Measurements from ENCODE around the gene KCNIP3.

Gene KCNIP3

GRCh38 chr2:95275151-95275515, 22.0 kb upstream of the KCNIP3 start:
- no peak for FAIRE-seq

GRCh38 chr2:95275601-95276243, 21.4 kb upstream of the KCNIP3 start:
- no peak for FAIRE-seq

GRCh38 chr2:95276244-95276887, 20.8 kb upstream of the KCNIP3 start:
- no peak for FAIRE-seq

DNA sequence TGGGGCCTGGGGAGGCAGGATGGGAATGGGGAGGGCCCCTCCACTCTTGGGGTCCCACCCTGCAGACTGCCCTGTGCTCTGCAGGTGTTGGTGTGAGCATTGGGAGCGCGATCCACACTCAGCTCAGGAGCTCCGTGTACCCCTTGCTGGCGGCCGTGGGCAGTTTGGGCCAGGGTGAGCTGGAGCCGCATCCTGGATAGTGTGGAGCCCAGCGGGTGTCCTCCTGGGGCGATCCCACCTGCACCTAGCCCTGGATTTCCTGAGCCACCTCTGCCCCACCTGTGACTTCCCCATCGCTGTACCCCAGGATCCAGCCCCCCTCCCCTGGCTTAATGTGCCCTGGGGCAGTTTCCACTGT, 20.3 kb upstream of the KCNIP3 start:
- no peak for FAIRE-seq

- FAIRE-seq = no peak
Measured at GRCh38 chr2:95277246-95277906, 19.8 kb upstream of the KCNIP3 start.

DNA sequence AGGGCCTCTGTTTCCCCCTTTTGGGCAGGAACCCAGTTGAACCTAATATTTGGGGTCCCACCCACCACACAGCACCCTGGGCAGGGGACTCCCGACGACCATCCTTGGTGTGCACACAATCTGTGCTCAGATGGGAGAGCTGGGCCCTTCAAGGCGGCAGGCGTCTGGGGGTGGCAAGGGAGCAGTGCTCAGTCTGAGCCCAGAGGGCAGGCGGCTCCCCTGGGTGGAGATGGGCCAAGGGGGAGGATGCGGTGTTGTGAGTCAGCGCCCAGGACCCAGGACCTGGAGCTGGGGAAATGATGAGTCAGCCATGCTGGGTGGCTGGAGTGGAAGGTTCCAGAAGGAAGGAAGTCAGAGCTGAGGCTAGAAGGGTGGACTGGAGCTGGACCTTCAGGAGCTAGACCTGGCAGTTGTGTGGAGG, 19.1 kb upstream of the KCNIP3 start:
- FAIRE-seq = no peak

DNA sequence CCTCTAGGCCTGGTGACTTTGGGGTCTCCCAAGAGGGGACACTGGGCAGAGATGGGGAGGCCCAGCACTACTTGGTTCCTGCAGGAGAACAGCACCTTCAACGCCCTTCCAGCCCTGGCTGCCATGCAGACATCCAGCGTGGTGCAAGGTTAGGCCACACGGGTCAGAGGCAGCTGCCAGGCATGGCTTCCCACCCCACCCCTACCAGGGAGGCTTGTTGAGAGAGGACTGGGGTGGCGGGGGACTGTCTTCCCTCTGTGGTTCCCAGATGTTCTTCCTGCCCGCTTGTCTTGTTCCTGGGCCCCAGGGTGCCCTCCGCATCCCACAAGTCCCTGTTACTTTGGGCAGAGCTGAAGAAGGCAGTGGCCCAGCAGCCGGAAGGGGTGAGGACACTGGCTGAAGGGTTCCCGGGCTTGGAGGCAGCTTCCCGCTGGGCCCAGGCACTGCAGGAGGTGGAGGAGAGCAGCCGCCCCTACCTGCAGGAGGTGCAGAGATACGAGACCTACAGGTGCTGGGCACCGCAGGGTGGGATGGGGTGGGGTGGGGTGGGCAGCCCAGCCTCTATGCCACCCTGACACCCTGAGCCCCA, 18.4 kb upstream of the KCNIP3 start:
- FAIRE-seq = no peak

DNA sequence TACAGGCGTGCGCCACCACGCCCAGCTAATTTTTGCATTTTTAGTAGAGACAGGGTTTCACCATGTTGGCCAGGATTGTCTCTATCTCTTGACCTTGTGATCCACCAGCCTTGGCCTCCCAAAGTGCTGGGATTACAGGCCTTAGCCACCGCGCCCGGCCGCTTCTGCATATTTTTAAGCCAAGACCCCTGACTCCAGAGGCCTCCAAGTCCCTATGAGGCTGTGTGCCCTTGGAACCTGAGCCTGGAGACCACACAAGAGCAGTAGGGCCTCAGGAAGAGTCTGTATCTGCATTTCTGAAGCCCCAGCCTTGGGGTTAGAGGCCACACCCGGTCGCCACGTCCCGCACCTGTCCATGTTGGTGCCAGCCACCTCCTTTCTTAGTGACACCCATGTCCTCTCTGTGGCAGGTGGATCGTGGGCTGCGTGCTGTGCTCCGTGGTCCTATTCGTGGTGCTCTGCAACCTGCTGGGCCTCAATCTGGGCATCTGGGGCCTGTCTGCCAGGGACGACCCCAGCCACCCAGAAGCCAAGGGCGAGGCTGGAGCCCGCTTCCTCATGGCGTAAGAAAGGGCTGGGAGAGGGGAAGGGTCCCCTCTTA, 17.6 kb upstream of the KCNIP3 start:
- FAIRE-seq = no peak

- FAIRE-seq = no peak
Measured at GRCh38 chr2:95281071-95281470, 16.1 kb upstream of the KCNIP3 start.

GRCh38 chr2:95281786-95282185, 15.4 kb upstream of the KCNIP3 start:
- FAIRE-seq = no peak

- no peak for FAIRE-seq
Measured at GRCh38 chr2:95282458-95282857, 14.7 kb upstream of the KCNIP3 start.

DNA sequence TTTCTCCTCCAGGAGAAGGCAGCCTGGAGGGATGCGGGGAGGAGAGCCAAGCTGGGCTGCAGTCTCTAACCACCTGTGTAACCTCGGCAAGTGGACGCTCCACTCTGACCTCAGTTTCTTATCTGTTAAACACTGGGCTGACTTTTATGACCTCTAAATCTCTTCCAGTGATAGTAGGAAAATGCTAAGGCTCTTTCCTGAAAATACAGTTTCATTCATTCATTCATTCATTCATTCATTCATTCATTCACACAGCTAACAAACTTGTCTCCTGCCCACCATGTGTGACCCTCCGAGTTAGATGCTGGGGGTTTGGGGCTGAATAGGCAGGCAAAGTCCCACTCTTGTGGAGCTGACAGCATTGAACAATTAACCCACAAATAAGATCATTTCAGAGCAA, 13.6 kb upstream of the KCNIP3 start:
- no peak for FAIRE-seq

- no peak for FAIRE-seq
Measured at GRCh38 chr2:95284886-95285541, 12.1 kb upstream of the KCNIP3 start.

DNA sequence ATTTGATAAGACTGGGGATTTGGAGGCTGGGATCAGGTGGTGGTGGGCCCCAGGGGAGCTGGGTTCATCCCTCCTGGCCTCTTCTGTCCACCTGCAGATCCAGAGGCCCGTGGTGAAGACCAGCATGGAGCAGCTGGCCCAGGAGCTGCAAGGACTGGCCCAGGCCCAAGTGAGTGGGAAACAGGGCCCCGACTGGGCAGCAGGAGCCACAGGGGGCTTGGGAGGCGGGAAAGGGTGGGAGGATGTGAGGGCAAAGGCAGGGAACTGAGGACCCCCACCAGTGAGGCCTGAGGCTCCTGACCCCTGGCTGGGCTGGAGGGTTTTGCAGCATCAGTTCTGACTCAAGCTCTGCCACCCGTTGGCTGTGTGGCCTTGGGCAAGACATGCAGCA, 11.6 kb upstream of the KCNIP3 start:
- FAIRE-seq = no peak

DNA sequence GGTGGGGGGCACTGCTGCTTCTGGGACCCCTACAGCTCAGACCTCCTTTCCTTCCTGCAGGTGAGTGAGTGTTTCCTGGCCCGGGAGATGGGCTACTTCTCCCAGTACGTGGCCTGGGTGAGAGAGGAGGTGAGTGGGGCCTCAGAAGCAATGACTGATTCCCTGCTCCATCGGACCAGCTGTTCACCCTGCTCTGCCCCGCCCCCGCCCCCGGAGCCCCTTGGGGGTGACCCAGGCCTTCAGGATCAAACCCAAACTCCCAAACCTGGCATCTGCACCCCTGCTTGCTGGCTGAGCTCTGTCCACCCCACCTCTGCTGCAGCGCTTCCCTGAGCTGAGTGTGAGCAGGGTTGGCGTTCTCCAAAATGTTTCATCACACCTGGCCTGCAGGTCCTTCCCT, 9.8 kb upstream of the KCNIP3 start:
- FAIRE-seq = no peak

GRCh38 chr2:95287806-95288205, 9.3 kb upstream of the KCNIP3 start:
- no peak for FAIRE-seq

DNA sequence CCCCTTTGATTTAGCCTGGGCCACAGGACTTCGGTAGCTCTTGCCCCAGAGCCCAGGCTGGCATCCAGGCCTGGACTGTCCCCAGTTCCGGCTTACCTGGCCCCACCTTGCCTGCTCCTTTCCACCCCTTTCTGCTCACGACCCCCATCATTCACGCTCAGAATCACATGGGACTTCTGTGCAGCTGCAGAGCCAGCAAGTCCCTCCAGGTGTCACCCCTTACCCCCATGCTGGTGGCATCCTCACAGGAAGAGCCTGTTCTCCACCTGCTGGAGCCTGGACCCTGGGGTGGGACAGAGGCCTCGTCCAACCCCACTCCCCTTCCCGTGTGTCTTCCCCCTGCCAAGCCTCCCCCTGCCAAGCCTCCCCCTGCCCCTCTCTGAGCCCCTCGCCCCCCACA, 7.9 kb upstream of the KCNIP3 start:
- no peak for FAIRE-seq

- no peak for FAIRE-seq
Measured at GRCh38 chr2:95291222-95291621, 5.9 kb upstream of the KCNIP3 start.

DNA sequence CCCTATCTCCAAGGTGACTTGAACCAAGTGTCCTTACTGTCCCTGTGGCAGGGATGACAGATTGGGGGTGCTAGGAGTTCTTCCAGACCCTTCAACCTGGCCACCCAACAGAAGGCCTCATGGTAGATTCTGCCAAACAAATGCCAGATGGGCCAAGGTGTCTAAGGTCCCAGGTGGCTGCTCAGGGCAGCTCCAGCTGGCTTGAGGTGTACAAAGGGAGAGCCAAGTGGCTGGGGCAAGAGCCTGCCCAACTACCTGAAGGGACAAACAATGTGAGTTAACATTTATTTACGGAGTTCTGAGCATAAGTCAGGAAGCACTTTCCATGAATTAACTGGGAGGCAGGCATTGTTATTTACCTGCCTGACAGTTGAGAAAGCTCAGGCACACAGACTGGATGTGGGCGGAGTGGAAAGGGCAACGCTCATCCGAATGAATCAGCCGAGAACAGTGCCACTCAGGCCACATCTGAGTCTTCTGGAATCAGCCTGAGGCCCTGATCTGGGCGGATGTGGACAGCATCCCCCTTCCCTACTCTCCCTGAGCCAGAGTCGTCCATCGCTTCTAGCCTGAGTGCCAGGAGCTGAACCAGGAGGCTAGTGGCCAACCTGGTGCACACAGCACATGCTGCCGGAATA, 4.4 kb upstream of the KCNIP3 start:
- FAIRE-seq = no peak

- FAIRE-seq = no peak
Measured at GRCh38 chr2:95294579-95295250, 2.4 kb upstream of the KCNIP3 start.

GRCh38 chr2:95295376-95295775, 1.8 kb upstream of the KCNIP3 start:
- FAIRE-seq = no peak

- no peak for FAIRE-seq
Measured at GRCh38 chr2:95296011-95296410, 1.1 kb upstream of the KCNIP3 start.
